GM12874 (cell line): ENCODE measurements around the gene UGT1A6.

Source experiments
- TF ChIP-seq, protein P1 (sequence below): IDR thresholded peaks from 2 replicates; pipeline ENCODE4 v1.5.1; 2011; ENCODE audit warnings: low read depth, mild to moderate bottlenecking, control low read depth, low read length, moderate library complexity; ENCODE audit not compliant: insufficient read depth

The UGT1A6 gene

DNA sequence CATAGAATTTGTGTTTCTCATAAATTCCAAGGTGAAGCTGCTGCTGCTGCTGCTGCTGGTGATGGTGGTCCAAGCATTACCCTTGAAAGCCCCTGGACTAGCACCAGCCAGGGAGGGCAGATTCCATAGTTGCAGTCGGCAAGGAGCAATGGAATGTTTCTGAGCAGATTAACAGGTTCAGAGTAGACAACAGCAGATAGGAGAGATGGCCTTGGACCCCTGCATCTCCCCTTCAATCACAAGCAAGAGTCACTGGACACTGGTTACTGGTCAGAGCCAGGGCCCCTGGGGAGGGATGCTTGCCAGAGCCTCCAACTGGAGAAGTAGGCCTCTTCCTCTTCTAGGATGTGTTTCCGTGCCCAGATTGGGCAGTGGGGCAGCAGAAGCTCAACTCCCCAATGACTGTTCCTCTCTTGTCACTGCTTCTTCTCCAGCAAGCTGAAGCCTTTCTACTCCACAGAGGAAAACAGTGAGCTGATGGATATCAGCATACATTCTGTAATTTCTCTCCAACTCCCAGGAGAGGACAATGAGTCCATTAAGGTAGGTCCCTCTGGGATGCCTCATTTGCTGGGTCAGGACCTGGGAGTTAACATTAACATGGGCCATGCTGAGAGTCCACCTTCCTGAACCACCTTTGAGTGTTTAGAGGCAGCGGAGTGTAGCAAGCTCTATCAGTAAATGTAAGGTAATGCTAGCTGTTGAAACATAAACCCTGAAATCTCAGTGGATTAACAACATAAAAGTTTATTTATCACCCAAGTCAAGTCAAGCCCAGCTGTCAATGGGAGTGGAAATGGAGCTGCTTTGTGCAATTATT lies 120.8 kb downstream of the UGT1A6 start:
- TF ChIP-seq, protein P1, sequence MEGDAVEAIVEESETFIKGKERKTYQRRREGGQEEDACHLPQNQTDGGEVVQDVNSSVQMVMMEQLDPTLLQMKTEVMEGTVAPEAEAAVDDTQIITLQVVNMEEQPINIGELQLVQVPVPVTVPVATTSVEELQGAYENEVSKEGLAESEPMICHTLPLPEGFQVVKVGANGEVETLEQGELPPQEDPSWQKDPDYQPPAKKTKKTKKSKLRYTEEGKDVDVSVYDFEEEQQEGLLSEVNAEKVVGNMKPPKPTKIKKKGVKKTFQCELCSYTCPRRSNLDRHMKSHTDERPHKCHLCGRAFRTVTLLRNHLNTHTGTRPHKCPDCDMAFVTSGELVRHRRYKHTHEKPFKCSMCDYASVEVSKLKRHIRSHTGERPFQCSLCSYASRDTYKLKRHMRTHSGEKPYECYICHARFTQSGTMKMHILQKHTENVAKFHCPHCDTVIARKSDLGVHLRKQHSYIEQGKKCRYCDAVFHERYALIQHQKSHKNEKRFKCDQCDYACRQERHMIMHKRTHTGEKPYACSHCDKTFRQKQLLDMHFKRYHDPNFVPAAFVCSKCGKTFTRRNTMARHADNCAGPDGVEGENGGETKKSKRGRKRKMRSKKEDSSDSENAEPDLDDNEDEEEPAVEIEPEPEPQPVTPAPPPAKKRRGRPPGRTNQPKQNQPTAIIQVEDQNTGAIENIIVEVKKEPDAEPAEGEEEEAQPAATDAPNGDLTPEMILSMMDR = no peak

DNA sequence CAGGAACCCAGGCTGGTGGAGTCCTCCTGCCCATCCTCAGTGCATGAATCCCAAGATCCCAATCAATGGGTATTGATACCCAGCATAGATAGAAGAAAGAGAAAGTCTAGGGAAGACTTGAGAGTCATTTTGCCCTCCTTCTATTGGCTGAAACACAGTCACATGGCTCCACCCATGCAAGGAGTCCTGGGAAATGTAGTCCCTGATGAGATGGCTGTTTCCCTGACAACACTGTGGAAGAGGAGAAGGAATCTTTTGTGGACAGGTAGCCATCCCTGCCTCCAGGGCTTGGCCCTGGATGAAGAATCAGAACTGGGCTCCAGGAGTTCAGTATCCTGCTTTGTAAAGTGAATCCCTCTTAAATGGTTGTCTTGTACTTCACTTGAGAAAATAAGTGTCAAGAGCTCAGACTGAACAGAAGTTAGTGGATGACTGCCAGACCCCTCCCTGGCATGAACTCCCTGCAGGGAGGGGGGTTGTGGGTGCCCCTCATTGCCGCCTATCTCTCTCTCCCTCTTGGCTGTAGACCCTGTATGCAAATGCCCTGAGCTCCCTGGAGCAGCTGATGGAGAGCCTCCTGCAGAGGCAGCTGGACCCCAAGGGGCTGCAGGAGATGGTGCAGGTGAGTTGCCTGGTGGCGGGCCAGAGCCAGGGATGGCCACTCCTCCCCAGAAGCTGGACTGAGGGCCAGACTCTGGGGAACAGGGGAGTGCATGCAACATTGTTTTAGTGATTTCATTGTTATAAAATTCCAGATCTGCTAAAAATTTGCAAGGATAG lies 121.6 kb downstream of the UGT1A6 start:
- TF ChIP-seq, protein P1 = no peak

DNA sequence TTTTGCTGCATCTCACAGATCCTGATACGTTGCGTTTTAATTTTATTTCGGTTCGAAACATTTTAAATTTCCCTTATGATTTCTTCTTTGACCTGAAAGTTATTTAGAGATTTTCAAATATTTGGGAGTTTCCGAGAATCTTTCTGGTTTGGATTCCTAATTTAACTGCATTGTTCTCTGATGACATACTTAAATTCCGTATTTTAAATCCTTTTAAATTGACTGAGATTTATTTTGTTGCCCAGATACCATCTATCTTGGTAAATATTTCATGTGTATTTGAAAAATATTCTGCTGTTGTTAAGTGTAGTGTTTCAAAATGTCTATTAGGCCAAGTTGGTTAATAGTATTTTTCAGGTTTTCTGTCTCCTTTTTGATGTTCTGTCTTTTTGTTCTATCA lies 123.2 kb downstream of the UGT1A6 start:
- TF ChIP-seq, protein P1 = no peak

DNA sequence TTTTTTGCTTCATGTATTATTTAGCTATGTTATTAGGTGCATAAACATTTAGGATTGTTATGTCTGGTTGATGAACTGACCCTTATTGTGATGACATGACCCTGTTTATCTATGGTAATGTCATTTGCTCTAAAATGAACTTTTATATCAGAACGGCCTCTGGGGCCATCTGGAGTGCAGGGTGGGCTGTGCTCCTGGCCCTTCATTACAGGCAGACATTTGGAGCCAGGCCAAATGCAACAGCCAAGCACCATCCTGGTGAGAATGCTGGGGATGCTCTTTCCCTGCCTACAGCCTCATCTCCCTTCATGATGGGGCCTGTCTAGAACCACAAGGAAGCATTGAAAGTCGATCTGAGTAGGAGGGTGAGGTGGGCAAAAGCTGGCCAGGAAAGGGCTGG lies 123.6 kb downstream of the UGT1A6 start:
- TF ChIP-seq, protein P1 = no peak

DNA sequence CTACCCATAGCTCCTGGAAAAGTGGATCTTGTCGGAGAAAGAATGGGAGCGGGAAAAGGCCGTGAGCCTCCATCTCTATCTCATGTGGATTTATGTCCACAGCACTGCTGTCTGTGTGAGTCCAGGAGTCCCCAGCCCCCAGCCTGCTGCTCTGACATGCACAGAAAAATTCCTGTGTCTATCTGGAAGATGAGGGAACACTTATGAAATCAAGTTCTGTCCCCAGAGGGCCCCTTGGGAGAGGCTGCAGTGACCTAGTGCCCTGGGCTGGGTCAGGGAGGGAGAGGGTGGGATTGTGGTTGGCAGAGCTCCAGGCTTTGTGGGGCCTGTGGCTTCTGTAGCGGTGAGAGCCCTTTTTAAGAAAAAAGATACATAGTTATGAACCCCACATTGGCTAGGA lies 124.1 kb downstream of the UGT1A6 start:
- TF ChIP-seq, protein P1 = no peak

DNA sequence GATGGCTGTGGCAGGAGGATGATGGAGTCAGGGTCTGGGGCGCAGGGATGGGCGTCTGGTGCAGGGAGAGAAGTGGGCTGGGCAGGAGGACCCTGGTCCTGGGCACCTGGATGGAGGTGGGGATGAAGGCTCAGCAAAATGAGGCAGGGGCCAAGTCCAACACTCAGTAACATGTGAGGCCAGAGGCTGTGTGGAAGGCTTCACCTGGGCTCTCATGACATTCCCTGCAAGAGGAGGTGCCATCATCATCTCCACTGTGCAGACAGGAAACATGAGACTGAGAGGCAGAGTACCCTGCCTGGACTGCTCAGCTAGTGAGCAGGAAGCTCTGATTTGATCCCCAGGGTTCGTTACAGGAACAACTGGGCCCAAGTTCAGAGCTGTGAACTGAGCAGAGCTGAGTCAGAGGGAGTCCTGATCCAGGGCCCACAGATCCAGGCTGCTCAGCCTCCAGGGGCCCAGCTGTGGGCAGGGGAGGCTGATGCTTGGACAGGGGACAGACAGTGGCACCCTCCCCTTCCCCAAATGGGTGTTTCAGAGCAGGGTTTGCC lies 124.7 kb downstream of the UGT1A6 start:
- TF ChIP-seq, protein P1 = no peak

DNA sequence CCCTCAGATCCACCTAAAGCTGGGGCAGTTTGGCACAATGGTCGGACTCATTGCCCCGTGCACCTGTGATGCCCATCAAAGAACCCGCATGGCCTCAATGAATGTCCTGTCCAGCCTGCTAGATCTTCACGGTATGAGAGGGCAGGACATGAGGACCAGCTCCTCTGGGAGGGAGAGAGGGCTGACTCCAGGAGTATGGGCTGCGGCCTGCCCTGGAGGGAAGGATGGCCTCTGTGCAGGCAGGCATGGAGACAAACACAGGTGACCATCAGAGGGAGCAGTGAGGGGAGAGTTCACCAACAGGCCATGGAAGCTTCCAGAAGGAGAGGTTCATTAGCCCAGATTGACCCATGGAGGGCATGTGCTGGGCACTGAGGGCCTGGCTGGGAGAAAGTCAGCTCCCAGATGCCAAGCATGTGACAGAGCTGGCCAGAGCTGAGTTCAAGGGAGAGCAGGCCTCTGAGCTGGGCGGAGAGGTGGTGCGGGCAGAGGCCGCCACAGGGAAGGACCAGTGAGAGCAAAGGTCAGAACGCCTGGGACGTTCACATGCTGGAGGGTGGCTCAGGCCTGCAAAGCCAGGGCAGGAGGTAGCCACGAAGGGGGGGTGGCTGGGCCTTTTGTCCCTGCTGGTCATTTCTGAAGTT lies 125.4 kb downstream of the UGT1A6 start:
- TF ChIP-seq, protein P1 = no peak
